ENCODE data around the gene NUTM1. TPM values are rescaled to one million over a fixed set of nuclear protein-coding genes. Genes with fewer than 3 reads are reported as not detected.
A peak's percentile ranks its signal among the peaks of the same experiment; 100 is the strongest.

Gene NUTM1
- total and polyA plus RNA-seq, 2 of the 13 experiments (the other 11 are each of a cell fraction or from before 2014, with no cell fraction given), result not detected

- TF ChIP-seq ZNF512B (CRISPR knock-in tag; IDR thresholded peaks at IDR 0.05; ENCODE audit: borderline replicate concordance), result no peak
- TF ChIP-seq RFX3 (CRISPR knock-in tag; IDR thresholded peaks at IDR 0.05), result no peak
- TF ChIP-seq PAX8 (CRISPR knock-in tag; IDR thresholded peaks at IDR 0.05; ENCODE audit: borderline replicate concordance), result 0 out of 2 replicates have a peak, but pooled peaks have one; percentile 59
- TF ChIP-seq ARID2 (CRISPR knock-in tag; IDR thresholded peaks at IDR 0.05; ENCODE audit: borderline replicate concordance), result peak; percentile 34; the same call in 1 of the 2 replicates
- peak; percentile 93 for TF ChIP-seq KMT2A (CRISPR knock-in tag; IDR thresholded peaks at IDR 0.05)
- 0 out of 2 replicates have a peak, but pooled peaks have one; percentile 57 for TF ChIP-seq ZNF816 (CRISPR knock-in tag; IDR thresholded peaks at IDR 0.05; ENCODE audit: borderline replicate concordance)
- TF ChIP-seq ZSCAN5A (CRISPR knock-in tag; IDR thresholded peaks at IDR 0.05; ENCODE audit: borderline replicate concordance), result peak; percentile 81
- peak; percentile 75; the same call in 1 of the 2 replicates for TF ChIP-seq ZMYM3 (CRISPR knock-in tag; IDR thresholded peaks at IDR 0.05)
- no peak for TF ChIP-seq IRF1 (CRISPR knock-in tag; IDR thresholded peaks at IDR 0.05; ENCODE audit: low read depth)
- TF ChIP-seq ATAD3A (CRISPR knock-in tag; IDR thresholded peaks at IDR 0.05), result no peak
- 0 out of 2 replicates have a peak, but pooled peaks have one; percentile 65 for TF ChIP-seq HIVEP1 (CRISPR knock-in tag; IDR thresholded peaks at IDR 0.05)
- 0 out of 2 replicates have a peak, but pooled peaks have one; percentile 77 for TF ChIP-seq ZNF691 (CRISPR knock-in tag; IDR thresholded peaks at IDR 0.05; ENCODE audit: borderline replicate concordance, low read depth)
- TF ChIP-seq ZNF33A (CRISPR knock-in tag; IDR thresholded peaks at IDR 0.05; ENCODE audit: borderline replicate concordance), result 0 out of 2 replicates have a peak, but pooled peaks have one; percentile 55
- peak; percentile 57 for TF ChIP-seq U2AF1 (optimal IDR thresholded peaks at IDR 0.05; ENCODE audit: low read depth, low read length)
- peak; percentile 49; the same call in 1 of the 2 replicates for TF ChIP-seq IKZF5 (CRISPR knock-in tag; IDR thresholded peaks at IDR 0.05)
- TF ChIP-seq PITX1 (CRISPR knock-in tag; IDR thresholded peaks at IDR 0.05), result no peak
- TF ChIP-seq RXRB (CRISPR knock-in tag; IDR thresholded peaks at IDR 0.05; ENCODE audit: borderline replicate concordance), result peak; percentile 71; the same call in 1 of the 2 replicates
- peak; percentile 42; the same call in 1 of the 2 replicates for TF ChIP-seq FOXP4 (CRISPR knock-in tag; IDR thresholded peaks at IDR 0.05)
Observed at GRCh38 chr15:34342737-34343575, at the start of gene NUTM1, which contains the start of gene NOP10 (continued).
